Ectodermal cell (in vitro differentiated cells): ENCODE measurements around the gene HGF.

Experiments
- H3K27ac ChIP-seq: 2 replicates; pipeline ENCODE4 v1.7.0; 2013; ENCODE audit warnings: mild to moderate bottlenecking, low read depth, low read length; ENCODE audit not compliant: insufficient read depth, poor library complexity, severe bottlenecking
- H3K27me3 ChIP-seq: 2 replicates; pipeline ENCODE4 v1.7.0; 2013; ENCODE audit warnings: mild to moderate bottlenecking, low read length; ENCODE audit not compliant: insufficient read depth, control insufficient read depth, poor library complexity, severe bottlenecking
- H3K36me3 ChIP-seq: one replicate; pipeline ENCODE4 v1.7.0; 2013; ENCODE audit warnings: low read length; ENCODE audit not compliant: control insufficient read depth, insufficient read depth
- H3K4me1 ChIP-seq: one replicate; pipeline ENCODE4 v1.7.0; 2013; ENCODE audit warnings: low read length; ENCODE audit not compliant: control insufficient read depth, insufficient read depth
- H3K4me3 ChIP-seq: 2 replicates; pipeline ENCODE4 v1.7.0; 2013; ENCODE audit warnings: low read depth, low read length, control low read depth; ENCODE audit not compliant: insufficient read depth
- H3K9me3 ChIP-seq: 2 replicates; pipeline ENCODE4 v1.7.0; 2013; ENCODE audit warnings: mild to moderate bottlenecking, low read length, moderate library complexity; ENCODE audit not compliant: control insufficient read depth
- WGBS, 2 experiments: methylation state at CpG; one replicate each; pipeline ENCODE4 v1.1.7; 2013; ENCODE audit warnings: missing lambda C conversion rate in 2 of 2; 5-methylcytosine and 5-hydroxymethylcytosine counted together

Gene HGF

DNA sequence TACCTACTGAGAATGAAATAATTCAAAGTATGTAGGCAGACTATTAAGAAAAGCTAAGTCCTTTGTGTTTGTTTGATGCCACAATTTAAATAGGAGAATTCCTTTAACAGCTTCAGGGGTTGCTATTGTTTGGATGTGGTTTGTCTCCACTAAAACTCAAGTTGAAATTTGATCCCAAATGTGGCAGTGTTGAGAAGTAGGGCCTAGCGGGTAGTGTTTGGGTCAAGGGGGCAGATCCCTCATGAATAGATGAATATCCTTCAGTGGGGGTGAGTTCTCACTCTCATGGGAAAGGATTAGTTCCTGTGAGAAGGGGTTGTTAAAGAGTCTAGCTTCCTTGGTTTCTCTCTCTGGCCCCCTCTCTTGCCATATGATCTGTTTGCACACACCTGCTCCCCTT, 97.0 kb downstream of the HGF start:
- Histone ChIP-seq H3K9me3 (no peaks in the 10 kb centered on the region), H3K27me3 (no peaks in the 10 kb centered on the region)
- 6 to 22% methylated on average over 1 of the region's 1 CpG for WGBS, 2 experiments

DNA sequence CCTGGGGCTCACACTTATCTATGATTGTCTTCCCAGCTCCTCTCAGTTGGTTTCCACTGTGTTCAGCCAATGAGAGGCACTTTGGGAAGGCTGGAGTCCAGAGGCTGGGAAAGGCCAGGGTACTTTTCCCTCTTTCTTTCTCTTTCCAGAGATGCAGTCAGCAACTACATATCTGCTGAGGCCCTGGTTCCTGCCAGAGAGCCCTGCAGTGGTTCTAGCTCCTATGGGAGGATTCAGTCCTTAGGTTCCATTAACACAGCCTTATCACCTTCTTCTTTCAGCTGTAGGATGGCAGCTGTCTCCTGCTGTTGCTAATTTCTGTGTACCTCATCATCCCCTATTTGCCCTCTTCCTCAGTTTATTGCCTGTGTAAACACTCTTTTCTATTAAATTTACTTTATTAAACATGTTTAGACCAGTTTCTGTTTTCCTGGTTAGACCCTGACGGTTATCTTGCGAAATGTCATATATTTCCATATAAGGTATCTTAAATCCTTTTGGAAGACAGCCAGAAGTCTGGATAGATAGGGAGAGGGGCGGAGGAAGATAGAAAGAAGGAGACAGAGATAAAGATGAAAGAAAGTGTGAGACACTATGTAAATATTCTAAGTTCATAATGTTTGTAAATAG, 100.3 kb downstream of the HGF start:
- H3K4me1 ChIP-seq, result peaks cover 18% of the 10 kb centered on the region
- WGBS, 2 experiments, result 86 to 98% methylated on average over 1 to 3 of the region's 3 CpGs
- H3K27me3 ChIP-seq, result no peaks in the 10 kb centered on the region
- H3K9me3 ChIP-seq, result no peaks in the 10 kb centered on the region
- no peak overlapping the region for H3K4me3 ChIP-seq
- no peak overlapping the region for H3K27ac ChIP-seq
- no peaks in the 10 kb centered on the region for H3K36me3 ChIP-seq

More for the DNA sequence above, 97.0 kb downstream of the HGF start:
- Histone ChIP-seq H3K36me3 (no peaks in the 10 kb centered on the region), H3K4me1 (peaks cover 18% of the 10 kb centered on the region), H3K4me3 (no peak overlapping the region), H3K27ac (no peak overlapping the region)

DNA sequence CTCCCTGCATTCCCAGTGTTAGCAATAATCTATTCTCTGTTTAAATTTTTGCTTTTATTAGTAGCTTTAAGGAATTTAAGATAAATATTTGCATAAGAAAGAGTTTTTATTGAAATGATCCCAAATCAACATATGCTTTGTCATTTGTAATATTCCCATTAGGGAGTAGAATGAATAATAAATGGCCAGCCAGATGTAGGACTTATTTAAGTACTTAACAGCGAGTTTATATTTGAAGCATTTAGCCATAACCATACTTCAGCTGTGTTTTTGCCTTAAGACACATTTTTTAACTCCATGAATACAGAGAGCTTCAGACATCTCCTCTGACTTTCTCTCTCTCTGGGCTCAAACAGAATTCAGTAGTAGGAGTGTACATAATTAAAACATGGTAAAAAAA, 103.6 kb downstream of the HGF start:
- H3K27me3 ChIP-seq, result no peaks in the 10 kb centered on the region
- no peaks in the 10 kb centered on the region for H3K4me1 ChIP-seq
- no peaks in the 10 kb centered on the region for H3K9me3 ChIP-seq
- no peaks in the 10 kb centered on the region for H3K36me3 ChIP-seq
- H3K4me3 ChIP-seq, result no peak overlapping the region
- H3K27ac ChIP-seq, result no peak overlapping the region
- 44 to 69% methylated on average over 1 of the region's 1 CpG for WGBS, 2 experiments

DNA sequence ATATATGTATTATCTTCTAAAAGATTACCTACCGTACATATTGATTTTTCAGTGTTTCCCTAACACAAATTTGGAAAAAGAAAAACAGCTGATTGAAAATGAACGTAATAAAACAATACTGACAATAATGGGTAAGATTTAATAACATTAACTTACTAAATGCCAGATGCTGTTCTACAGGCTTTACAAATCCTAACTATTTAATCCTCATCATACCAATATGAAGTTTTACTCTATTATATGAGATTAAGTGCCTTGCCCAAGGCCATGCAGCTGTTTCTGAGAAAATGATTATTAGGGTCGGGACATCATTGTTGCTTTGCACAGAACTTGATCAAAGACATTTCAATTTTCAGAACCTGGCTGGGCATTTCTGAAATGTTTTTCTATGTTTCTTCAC, 104.6 kb downstream of the HGF start:
- H3K27me3 ChIP-seq, result no peaks in the 10 kb centered on the region
- no peak overlapping the region for H3K4me3 ChIP-seq
- H3K36me3 ChIP-seq, result no peaks in the 10 kb centered on the region
- H3K27ac ChIP-seq, result no peak overlapping the region
- H3K9me3 ChIP-seq, result no peaks in the 10 kb centered on the region
- WGBS, 2 experiments, result 84 to 88% methylated on average over 1 of the region's 3 CpGs
- no peaks in the 10 kb centered on the region for H3K4me1 ChIP-seq

DNA sequence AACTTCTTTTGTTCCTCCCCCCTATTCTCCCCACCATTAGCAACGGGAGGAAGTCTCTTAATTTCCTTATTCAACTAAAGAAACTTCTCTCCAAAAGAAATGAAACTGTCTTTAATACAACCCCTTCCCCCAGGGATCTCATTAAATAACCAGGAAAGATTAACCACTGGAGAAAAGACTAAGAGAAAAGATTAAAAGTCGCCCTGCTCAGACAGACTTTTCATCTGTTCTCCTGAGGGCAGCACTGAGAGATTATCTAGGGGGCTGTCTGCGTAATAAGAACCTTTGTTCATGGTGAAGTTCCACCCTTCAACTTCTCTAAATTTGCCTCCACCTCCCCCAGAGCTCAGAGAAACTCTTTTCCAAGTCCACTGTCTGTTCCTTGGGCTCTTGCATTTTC, 105.5 kb downstream of the HGF start:
- H3K4me3 ChIP-seq, result no peak overlapping the region
- H3K36me3 ChIP-seq, result no peaks in the 10 kb centered on the region
- 67 to 76% methylated on average over 3 of the region's 3 CpGs for WGBS, 2 experiments

DNA sequence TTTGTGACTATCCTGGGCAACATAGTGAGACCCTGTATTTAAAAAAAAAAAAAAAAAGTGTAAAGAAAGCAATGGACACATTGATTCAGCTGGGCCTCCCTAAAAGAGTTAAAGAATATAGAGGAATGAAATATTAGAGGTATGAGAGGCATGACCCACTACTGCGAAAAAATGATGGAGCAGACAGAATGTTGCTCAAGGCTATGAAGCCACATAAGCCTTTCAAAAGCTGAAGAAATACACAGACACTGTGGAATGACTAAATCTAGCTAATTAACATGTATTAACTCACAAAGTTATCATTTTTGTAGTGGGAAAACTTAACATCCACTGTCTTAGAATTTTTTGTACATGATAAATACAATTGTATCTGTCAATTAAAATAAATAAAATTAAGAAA, 107.3 kb downstream of the HGF start:
- H3K9me3 ChIP-seq, result no peaks in the 10 kb centered on the region
- no peaks in the 10 kb centered on the region for H3K36me3 ChIP-seq
- 89 to 94% methylated on average over 1 of the region's 1 CpG for WGBS, 2 experiments
- no peaks in the 10 kb centered on the region for H3K27me3 ChIP-seq
- H3K4me1 ChIP-seq, result no peaks in the 10 kb centered on the region
- H3K4me3 ChIP-seq, result no peak overlapping the region
- H3K27ac ChIP-seq, result no peak overlapping the region

More for the DNA sequence above, 105.5 kb downstream of the HGF start:
- no peaks in the 10 kb centered on the region for H3K4me1 ChIP-seq
- H3K9me3 ChIP-seq, result no peaks in the 10 kb centered on the region
- no peaks in the 10 kb centered on the region for H3K27me3 ChIP-seq
- H3K27ac ChIP-seq, result no peak overlapping the region

DNA sequence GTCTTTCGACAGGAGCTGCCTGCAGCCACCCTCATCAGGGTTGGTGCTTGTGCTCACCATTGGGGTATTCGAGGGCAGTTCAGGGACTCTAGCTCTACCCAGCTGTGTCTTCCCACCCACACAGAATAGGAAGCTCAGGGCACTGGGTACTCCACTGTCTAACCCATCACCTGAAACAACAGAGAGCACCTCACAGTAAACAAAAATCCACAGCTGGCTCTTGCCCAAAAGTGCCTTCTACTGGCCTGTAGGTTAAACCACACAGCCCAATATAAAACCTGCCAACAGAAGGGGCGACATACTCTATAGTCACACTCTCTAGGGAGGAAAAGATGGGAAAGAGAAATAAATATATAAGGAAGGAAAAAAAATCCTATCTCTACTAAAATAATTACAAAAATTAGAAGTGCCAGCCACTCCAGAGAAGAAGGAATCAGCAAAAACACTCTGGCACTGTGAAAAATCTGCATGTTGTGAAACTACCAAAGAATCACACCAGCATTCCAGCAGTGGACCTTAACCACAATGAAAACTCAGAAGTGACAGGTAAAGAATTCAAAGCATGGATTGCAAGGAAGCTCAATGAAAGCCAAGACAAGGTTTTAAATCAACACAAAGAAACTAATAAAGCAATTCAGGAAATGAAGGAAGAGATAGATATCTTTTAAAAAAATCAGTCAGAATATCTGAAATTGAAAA, 110.0 kb downstream of the HGF start:
- Histone ChIP-seq H3K9me3 (no peaks in the 10 kb centered on the region), H3K27ac (no peak overlapping the region), H3K4me1 (no peaks in the 10 kb centered on the region), H3K27me3 (no peaks in the 10 kb centered on the region), H3K4me3 (no peak overlapping the region), H3K36me3 (no peaks in the 10 kb centered on the region)
- 88 to 97% methylated on average over 2 of the region's 3 CpGs for WGBS, 2 experiments

DNA sequence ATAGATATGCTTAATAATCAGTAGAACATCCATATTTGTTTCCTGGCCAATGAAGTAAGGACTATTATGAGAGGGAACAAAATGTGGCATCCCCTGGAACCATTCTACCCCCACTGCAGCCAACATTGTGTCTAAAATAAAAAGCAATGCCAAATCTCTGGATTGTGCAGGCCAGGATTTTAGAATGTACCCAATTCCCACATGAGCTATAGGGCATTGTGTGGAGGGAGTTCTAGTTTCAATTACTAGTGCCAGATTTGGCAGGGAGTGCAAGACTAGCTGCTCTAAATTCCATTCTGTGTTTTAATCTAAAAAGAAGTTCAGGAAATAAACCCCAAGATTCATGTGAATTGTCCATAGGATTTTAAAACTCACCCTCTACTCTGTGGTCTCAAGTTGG, 112.3 kb downstream of the HGF start:
- no peak overlapping the region for H3K4me3 ChIP-seq

DNA sequence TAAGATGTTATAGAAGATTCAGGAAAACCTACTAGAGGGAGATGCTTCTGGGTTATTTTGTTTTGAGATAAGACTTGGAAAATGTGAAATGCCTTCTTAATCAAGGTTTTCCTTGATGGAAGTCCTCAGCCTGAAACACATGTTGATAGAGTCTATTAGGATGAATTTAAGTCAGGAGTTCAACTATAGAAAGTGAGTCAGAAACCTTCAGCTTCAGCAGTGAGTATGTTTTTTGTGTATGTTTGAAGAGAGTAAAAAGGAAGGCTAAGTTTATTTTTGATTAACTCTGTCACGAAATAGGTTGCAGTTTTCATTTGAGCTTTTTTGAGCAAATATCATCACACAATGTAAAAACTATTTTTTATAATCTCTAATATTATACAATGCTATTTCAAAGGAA, 114.6 kb downstream of the HGF start:
- Histone ChIP-seq H3K4me1 (no peaks in the 10 kb centered on the region), H3K36me3 (no peaks in the 10 kb centered on the region), H3K27ac (no peak overlapping the region), H3K27me3 (no peaks in the 10 kb centered on the region), H3K4me3 (no peak overlapping the region), H3K9me3 (no peaks in the 10 kb centered on the region)
- no CpG with 5 or more reads among the region's 1 CpG for WGBS, 2 experiments

More for the DNA sequence above, 112.3 kb downstream of the HGF start:
- Histone ChIP-seq H3K9me3 (no peaks in the 10 kb centered on the region), H3K36me3 (no peaks in the 10 kb centered on the region), H3K27me3 (no peaks in the 10 kb centered on the region), H3K4me1 (no peaks in the 10 kb centered on the region), H3K27ac (no peak overlapping the region)

DNA sequence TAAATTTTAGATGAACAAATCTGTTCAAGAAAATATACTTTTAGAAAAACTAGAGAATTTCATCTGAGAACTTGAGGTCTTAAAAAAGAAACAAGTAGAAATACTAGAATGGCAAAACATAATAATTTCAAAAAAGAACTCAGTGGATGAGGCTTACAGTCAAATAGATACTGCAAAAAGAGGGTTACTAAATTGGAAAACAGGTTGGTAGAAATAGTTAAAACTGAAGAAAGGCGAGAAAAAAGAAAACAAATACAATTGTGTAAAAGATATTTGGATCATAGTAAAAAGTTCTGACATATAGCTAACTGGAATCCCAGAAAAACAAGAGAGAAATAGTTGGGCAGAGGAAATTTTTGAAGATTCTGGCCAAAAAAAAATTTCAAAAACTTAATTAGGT, 117.6 kb downstream of the HGF start:
- no peaks in the 10 kb centered on the region for H3K27me3 ChIP-seq
- whole genome bisulfite sequencing, 2 experiments, result 95 to 100% methylated on average over 1 of the region's 1 CpG
- H3K4me3 ChIP-seq, result no peak overlapping the region
- no peaks in the 10 kb centered on the region for H3K36me3 ChIP-seq
- H3K4me1 ChIP-seq, result no peaks in the 10 kb centered on the region
- H3K9me3 ChIP-seq, result no peaks in the 10 kb centered on the region
- no peak overlapping the region for H3K27ac ChIP-seq
